Lower leg skin (tissue), 4 donors: Measurements from ENCODE around the gene HIP1. TPM values are rescaled to one million over a fixed set of nuclear protein-coding genes. Genes with fewer than 3 reads are reported as not detected.
"Not testable (repeated sequence)": the region's sequence is repeated elsewhere in the genome, so short reads cannot be mapped to it uniquely, and the experiment has no call there.

Experiments used
- DNase-seq, 2 donors: peaks; one replicate each; pipeline ENCODE4 v3.0.0-alpha.2; 2019; ENCODE audit warnings: low spot score in 2 of 2
- H3K4me3 ChIP-seq: fragments of 200-600 bp; sonication (generic); 2 replicates; pipeline ENCODE4 v1.5.1; 2017; ENCODE audit warnings: mild to moderate bottlenecking, low read depth; ENCODE audit not compliant: poor library complexity, severe bottlenecking
- POLR2A ChIP-seq, 2 donors: fragments of 450-650 bp; IDR thresholded peaks; one replicate each; pipeline ENCODE4 v1.6.1; 2016 to 2017; ENCODE audit warnings: antibody characterized with exemption in 2 of 2, mild to moderate bottlenecking in 1 of 2, moderate library complexity in 1 of 2
- WGBS, 2 donors: methylation state at CpG; one replicate each; pipeline ENCODE4 v1.1.5; 2018; 5-methylcytosine and 5-hydroxymethylcytosine counted together
- intact Hi-C: fragments of 100-400 bp; cut with DNase I; formaldehyde crosslinking; loops from one replicate; pipeline ENCODE4 v1.15.0; 2023; ENCODE audit warnings: low total_unique reads
- total RNA-seq, 4 donors: library from RNA; depleted of rRNA; stranded (reverse); fragments of >200 nt; gene quantifications; one replicate each; pipeline ENCODE4 v1.1.0, GENCODE V29; 2016
- TF ChIP-seq, protein P1 (sequence below), 3 donors: fragments of 450-650 bp; IDR thresholded peaks; one replicate each; pipeline ENCODE4 v1.5.1; 2016; ENCODE audit warnings: antibody characterized with exemption in 3 of 3, mild to moderate bottlenecking in 3 of 3, moderate library complexity in 2 of 3

HIP1 gene
- total RNA-seq, 4 donors from 2014 or later, result 20.1 to 30.3 (median 23.0) TPM

GRCh38 chr7:75534727-75535307 lies 203.9 kb downstream of the HIP1 start:
- no peak overlapping the region for H3K4me3 ChIP-seq
- intact Hi-C loops, result no loop called here
- TF ChIP-seq, protein P1, sequence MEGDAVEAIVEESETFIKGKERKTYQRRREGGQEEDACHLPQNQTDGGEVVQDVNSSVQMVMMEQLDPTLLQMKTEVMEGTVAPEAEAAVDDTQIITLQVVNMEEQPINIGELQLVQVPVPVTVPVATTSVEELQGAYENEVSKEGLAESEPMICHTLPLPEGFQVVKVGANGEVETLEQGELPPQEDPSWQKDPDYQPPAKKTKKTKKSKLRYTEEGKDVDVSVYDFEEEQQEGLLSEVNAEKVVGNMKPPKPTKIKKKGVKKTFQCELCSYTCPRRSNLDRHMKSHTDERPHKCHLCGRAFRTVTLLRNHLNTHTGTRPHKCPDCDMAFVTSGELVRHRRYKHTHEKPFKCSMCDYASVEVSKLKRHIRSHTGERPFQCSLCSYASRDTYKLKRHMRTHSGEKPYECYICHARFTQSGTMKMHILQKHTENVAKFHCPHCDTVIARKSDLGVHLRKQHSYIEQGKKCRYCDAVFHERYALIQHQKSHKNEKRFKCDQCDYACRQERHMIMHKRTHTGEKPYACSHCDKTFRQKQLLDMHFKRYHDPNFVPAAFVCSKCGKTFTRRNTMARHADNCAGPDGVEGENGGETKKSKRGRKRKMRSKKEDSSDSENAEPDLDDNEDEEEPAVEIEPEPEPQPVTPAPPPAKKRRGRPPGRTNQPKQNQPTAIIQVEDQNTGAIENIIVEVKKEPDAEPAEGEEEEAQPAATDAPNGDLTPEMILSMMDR (IDR thresholded peaks at IDR 0.05), result no peak
- TF ChIP-seq POLR2A (IDR thresholded peaks at IDR 0.05), result no peak
- DNase-seq, result peak in 1 of 2 donors; percentile 8
- 71 to 74% methylated on average over 8 of the region's 8 CpGs for WGBS, 2 donors

GRCh38 chr7:75533926-75534325 lies 204.8 kb downstream of the HIP1 start:
- intact Hi-C loops, result no loop called here
- TF ChIP-seq, protein P1 (IDR thresholded peaks at IDR 0.05), result no peak
- 88 to 90% methylated on average over 6 of the region's 6 CpGs for WGBS, 2 donors
- H3K4me3 ChIP-seq, result no peak overlapping the region
- DNase-seq, result peak; percentile 2 to 54

- TF ChIP-seq, protein P1 (IDR thresholded peaks at IDR 0.05), result no peak
- no peak for TF ChIP-seq POLR2A (IDR thresholded peaks at IDR 0.05)
- peak in 1 of 2 donors; percentile 6 for DNase-seq
- H3K4me3 ChIP-seq, result no peak overlapping the region
- intact Hi-C loops, result no loop called here
- WGBS, 2 donors, result 96 to 99% methylated on average over 4 of the region's 4 CpGs
Measured at GRCh38 chr7:75532639-75533038, 206.1 kb downstream of the HIP1 start.

- intact Hi-C loops, result no loop called here
- no peak overlapping the region for H3K4me3 ChIP-seq
- DNase-seq, result peak in 1 of 2 donors; percentile 61
- no peak for TF ChIP-seq POLR2A (IDR thresholded peaks at IDR 0.05)
- TF ChIP-seq, protein P1 (IDR thresholded peaks at IDR 0.05), result no peak
- WGBS, 2 donors, result 54 to 55% methylated on average over 6 of the region's 6 CpGs
Measured at GRCh38 chr7:75531359-75531821, 207.4 kb downstream of the HIP1 start.

- intact Hi-C loops, result not testable (repeated sequence)
- peak overlapping the region; percentile 76 for H3K4me3 ChIP-seq
- DNase-seq, result peak in 1 of 2 donors; percentile 80
- 0% methylated on average over 28 to 34 of the region's 37 CpGs for WGBS, 2 donors
Measured at GRCh38 chr7:75527224-75527722, 211.5 kb downstream of the HIP1 start.

DNA sequence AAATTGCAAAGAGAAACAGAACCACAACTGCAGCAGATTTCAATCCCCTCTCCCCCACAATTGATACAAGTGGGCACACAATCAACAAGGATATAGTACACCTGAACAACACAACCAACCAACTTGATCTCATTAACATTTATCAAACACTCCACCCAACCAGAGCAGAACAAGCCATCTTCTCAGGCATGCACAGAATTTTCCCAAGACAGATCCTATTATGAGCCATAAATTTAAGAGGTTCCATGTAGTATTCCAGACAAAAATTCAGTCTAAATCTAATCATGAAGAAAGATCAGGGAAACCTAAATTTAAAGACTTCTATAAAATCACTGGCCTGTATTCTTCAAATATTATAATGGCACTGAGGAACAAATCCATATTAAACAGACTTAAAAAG lies 217.0 kb downstream of the HIP1 start:
- H3K4me3 ChIP-seq, intact Hi-C loops, DNase-seq: not testable (repeated sequence)

GRCh38 chr7:75518842-75519241 lies 219.9 kb downstream of the HIP1 start:
- intact Hi-C loops, DNase-seq, H3K4me3 ChIP-seq: not testable (repeated sequence)
- WGBS, 2 donors, result 60 to 81% methylated on average over 2 of the region's 2 CpGs

- 92 to 100% methylated on average over 2 of the region's 4 CpGs for WGBS, 2 donors
- DNase-seq, intact Hi-C loops, H3K4me3 ChIP-seq: not testable (repeated sequence)
Measured at GRCh38 chr7:75509033-75509432, 229.7 kb downstream of the HIP1 start.

GRCh38 chr7:75492020-75492419 lies 246.7 kb downstream of the HIP1 start, which contains the start of gene SPDYE5:
Gene SPDYE5, plus strand, starts transcription at chr7:75492320. Its CDS starts 1,728 bp downstream, at chr7:75494048.
- DNase-seq, intact Hi-C loops, H3K4me3 ChIP-seq: not testable (repeated sequence)
- WGBS, 2 donors, result 81 to 89% methylated on average over 6 of the region's 6 CpGs

GRCh38 chr7:75485979-75486643 lies 252.6 kb downstream of the HIP1 start, which contains the start of gene POM121C:
Gene POM121C, minus strand, starts transcription at chr7:75486299. Its CDS starts 44,803 bp downstream, at chr7:75441496.
- WGBS, 2 donors, result 0 to 1% methylated on average over 12 to 43 of the region's 49 CpGs
- peak; percentile 89 to 98 for DNase-seq
- H3K4me3 ChIP-seq, result peak within 1 kb of the TSS; percentile 83
- intact Hi-C loops, result not testable (repeated sequence)
